ENCODE results near the gene OPTC.

OPTC gene

GRCh38 chr1:203539831-203540546 is 46.0 kb downstream of the OPTC start:
- no peak for DNase-seq

- DNase-seq: no peak
Measured at GRCh38 chr1:203544485-203544884, 50.5 kb downstream of the OPTC start.

- no peak for DNase-seq
Measured at GRCh38 chr1:203544978-203545816, 51.2 kb downstream of the OPTC start.

- no peak for DNase-seq
Measured at GRCh38 chr1:203546274-203546673, 52.3 kb downstream of the OPTC start.

- DNase-seq: no peak
Measured at GRCh38 chr1:203547147-203547546, 53.2 kb downstream of the OPTC start.

- DNase-seq: no peak
Measured at GRCh38 chr1:203547771-203548421, 53.9 kb downstream of the OPTC start.

GRCh38 chr1:203548892-203549291 is 54.9 kb downstream of the OPTC start:
- no peak for DNase-seq

GRCh38 chr1:203549309-203549708 is 55.4 kb downstream of the OPTC start:
- no peak for DNase-seq

- DNase-seq: no peak
Measured at GRCh38 chr1:203550846-203551245, 56.9 kb downstream of the OPTC start.

- no peak for DNase-seq
Measured at GRCh38 chr1:203551550-203551949, 57.6 kb downstream of the OPTC start.

- DNase-seq: no peak
Measured at GRCh38 chr1:203553496-203553895, 59.5 kb downstream of the OPTC start.

GRCh38 chr1:203554071-203554470 is 60.1 kb downstream of the OPTC start:
- DNase-seq: no peak

GRCh38 chr1:203555076-203555475 is 61.1 kb downstream of the OPTC start:
- DNase-seq: no peak

- DNase-seq: no peak
Measured at GRCh38 chr1:203555511-203556046, 61.6 kb downstream of the OPTC start.

GRCh38 chr1:203556047-203556851 is 62.3 kb downstream of the OPTC start:
- no peak for DNase-seq

- DNase-seq: no peak
Measured at GRCh38 chr1:203557390-203557789, 63.4 kb downstream of the OPTC start.

GRCh38 chr1:203558064-203558760 is 64.3 kb downstream of the OPTC start:
- DNase-seq: peak; percentile 79

All from MV-4-11 (cell line).